Muscle of leg (tissue), 11 donors: Measurements from ENCODE around the gene LIN7A. TPM values are rescaled to one million over a fixed set of nuclear protein-coding genes. Genes with fewer than 3 reads are reported as not detected.

Experiments
- DNase-seq: peaks from one replicate; pipeline ENCODE4 v3.0.0; 2013
- H3K27ac ChIP-seq: one replicate; pipeline ENCODE4 v1.5.1; 2013; ENCODE audit warnings: mild to moderate bottlenecking, low read length, control low read depth
- H3K27me3 ChIP-seq: one replicate; pipeline ENCODE4 v1.6.1; 2013; ENCODE audit warnings: low read length; ENCODE audit not compliant: control insufficient read depth, insufficient read depth
- H3K36me3 ChIP-seq: one replicate; pipeline ENCODE4 v1.6.1; 2013; ENCODE audit warnings: low read length; ENCODE audit not compliant: control insufficient read depth, insufficient read depth
- H3K4me1 ChIP-seq: one replicate; pipeline ENCODE4 v1.6.1; 2013; ENCODE audit warnings: low read length; ENCODE audit not compliant: control insufficient read depth, insufficient read depth
- H3K4me3 ChIP-seq: one replicate; pipeline ENCODE4 v1.5.1; 2013; ENCODE audit warnings: low read length, control low read depth
- H3K9me3 ChIP-seq: replicated peaks from 2 replicates; pipeline ENCODE4 v1.6.1; 2013; ENCODE audit warnings: low read depth, low read length; ENCODE audit not compliant: control insufficient read depth
- WGBS: methylation state at CpG from one replicate; pipeline ENCODE4 v1.1.5; 2013; ENCODE audit warnings: missing lambda C conversion rate; ENCODE audit not compliant: insufficient coverage; 5-methylcytosine and 5-hydroxymethylcytosine counted together
- polyA plus RNA-seq, 8 donors: library from polyadenylated mRNA; unstranded; fragments of 120-200 nt; gene quantifications; one replicate each; pipeline versions ENCODE4 v1.2.1 to v1.2.3, GENCODE V29; 2013; ENCODE audit warnings: inconsistent platforms in 1 of 8, low replicate concordance in 1 of 8; ENCODE audit not compliant: insufficient read length in 8 of 8, insufficient read depth in 1 of 8
- total RNA-seq: library from RNA; stranded (reverse); fragments of 120-200 nt; gene quantifications from one replicate; pipeline ENCODE4 v1.2.4, GENCODE V29; 2013

LIN7A gene
- total and polyA plus RNA-seq, 9 donors: 2.3 to 4.0 (median 2.5) TPM

DNA sequence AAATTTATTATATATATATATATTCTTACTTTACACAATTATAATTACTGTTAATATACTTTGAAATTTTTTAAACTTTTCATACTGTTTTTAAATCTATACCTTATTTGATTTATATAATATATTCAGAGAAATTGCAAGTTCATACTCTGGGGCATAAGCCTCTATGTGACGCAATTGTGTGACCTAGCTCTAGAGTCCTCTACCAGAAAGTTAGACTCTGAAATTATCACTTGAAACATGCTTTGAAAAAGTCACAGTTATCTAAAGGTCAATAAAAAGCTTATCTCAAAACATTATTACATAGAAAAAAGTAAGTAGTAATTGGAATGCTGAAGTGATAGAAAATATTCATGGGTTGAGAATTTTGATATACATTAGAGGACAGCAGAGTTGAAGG, 93.8 kb downstream of the LIN7A start:
- no peaks in the 10 kb centered on the region for H3K36me3 ChIP-seq
- no CpG with 5 or more reads among the region's 1 CpG for WGBS
- H3K4me3 ChIP-seq: no peak overlapping the region
- no peaks in the 10 kb centered on the region for H3K9me3 ChIP-seq
- H3K4me1 ChIP-seq: no peaks in the 10 kb centered on the region
- no peaks in the 10 kb centered on the region for H3K27me3 ChIP-seq
- no peak overlapping the region for H3K27ac ChIP-seq
- DNase-seq: no peak

- WGBS: no CpG with 5 or more reads among the region's 1 CpG
- H3K4me3 ChIP-seq: no peak overlapping the region
- no peaks in the 10 kb centered on the region for H3K27me3 ChIP-seq
- no peaks in the 10 kb centered on the region for H3K36me3 ChIP-seq
- no peaks in the 10 kb centered on the region for H3K4me1 ChIP-seq
- DNase-seq: no peak
- H3K27ac ChIP-seq: no peak overlapping the region
- no peaks in the 10 kb centered on the region for H3K9me3 ChIP-seq
Measured at GRCh38 chr12:80838708-80839107, 99.0 kb downstream of the LIN7A start.

DNA sequence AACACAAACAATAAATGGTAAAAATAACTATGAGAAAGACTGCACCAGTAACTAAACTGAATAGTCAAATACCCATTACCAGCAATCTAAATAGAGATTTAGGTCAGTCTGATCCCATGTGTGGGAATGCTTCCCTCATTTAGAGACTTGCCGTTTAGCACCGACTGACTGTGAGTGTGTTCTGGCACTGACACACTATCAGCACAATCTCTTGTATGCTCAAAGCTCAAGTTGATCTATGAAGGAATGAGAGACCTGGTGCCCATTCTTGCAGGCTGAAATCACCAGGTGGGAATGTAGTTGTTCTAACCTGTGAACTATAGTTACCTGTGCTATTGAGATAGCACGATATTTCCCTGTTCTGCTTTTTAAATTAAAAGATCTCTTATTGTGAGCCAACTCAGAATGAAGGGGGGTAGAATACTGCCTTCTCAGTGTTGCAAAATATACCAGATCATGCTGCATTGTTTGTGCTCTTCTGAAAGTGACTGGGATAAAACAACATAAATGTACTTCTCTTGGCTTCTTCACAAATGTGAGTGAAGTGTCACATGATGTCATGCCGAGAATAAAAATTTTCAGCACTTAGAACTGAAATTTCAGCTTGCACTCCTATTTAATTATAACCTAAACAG, 99.6 kb downstream of the LIN7A start:
- Histone ChIP-seq H3K4me3 (no peak overlapping the region), H3K27ac (no peak overlapping the region), H3K27me3 (no peaks in the 10 kb centered on the region), H3K9me3 (no peaks in the 10 kb centered on the region), H3K4me1 (no peaks in the 10 kb centered on the region), H3K36me3 (no peaks in the 10 kb centered on the region)
- 100% methylated on average over 1 of the region's 4 CpGs for WGBS
- DNase-seq: no peak

DNA sequence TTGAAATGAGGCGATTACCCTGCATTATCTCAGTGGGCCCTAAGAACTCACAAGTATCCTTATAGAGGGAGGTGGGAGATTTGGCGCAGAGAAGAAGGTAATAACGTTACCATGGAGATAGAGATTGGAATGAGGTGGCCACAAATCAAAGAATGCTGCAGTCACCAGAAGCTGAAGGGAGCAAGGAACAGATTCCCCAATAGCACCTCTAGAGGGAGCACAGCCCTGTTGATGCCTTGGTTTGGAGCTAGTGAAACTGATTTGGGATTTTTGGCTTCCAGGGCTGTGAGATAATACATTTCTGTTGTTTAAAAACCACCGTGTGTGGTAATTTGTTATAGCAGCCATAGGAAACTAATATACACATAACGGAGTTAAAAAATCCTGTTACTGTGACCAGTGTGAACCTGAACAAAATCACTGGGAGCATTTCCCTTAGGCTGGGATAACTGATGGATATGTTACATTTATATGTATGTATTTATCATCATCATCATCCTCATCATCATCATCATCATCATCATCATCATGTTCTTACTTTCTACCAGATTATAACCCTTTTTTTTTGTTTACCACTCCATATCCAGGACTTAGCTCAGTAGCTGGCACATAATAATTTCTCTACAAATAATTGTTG, 100.3 kb downstream of the LIN7A start:
- Histone ChIP-seq H3K4me3 (no peak overlapping the region), H3K27ac (no peak overlapping the region), H3K4me1 (no peaks in the 10 kb centered on the region), H3K36me3 (no peaks in the 10 kb centered on the region), H3K27me3 (no peaks in the 10 kb centered on the region), H3K9me3 (no peaks in the 10 kb centered on the region)
- no CpG with 5 or more reads among the region's 5 CpGs for WGBS
- DNase-seq: peak; percentile 62

- H3K36me3 ChIP-seq: no peaks in the 10 kb centered on the region
- WGBS: no CpG with 5 or more reads among the region's 1 CpG
- peaks cover 2% of the 10 kb centered on the region for H3K4me1 ChIP-seq
- no peaks in the 10 kb centered on the region for H3K9me3 ChIP-seq
- no peak overlapping the region for H3K4me3 ChIP-seq
- no peak overlapping the region for H3K27ac ChIP-seq
- DNase-seq: no peak
- no peaks in the 10 kb centered on the region for H3K27me3 ChIP-seq
Measured at GRCh38 chr12:80834724-80835123, 103.0 kb downstream of the LIN7A start.

- Histone ChIP-seq H3K27me3 (no peaks in the 10 kb centered on the region), H3K27ac (no peak overlapping the region), H3K4me3 (no peak overlapping the region), H3K9me3 (no peaks in the 10 kb centered on the region), H3K4me1 (peaks cover 2% of the 10 kb centered on the region), H3K36me3 (no peaks in the 10 kb centered on the region)
- no peak for DNase-seq
- 94% methylated on average over 2 of the region's 4 CpGs for WGBS
Measured at GRCh38 chr12:80830533-80831088, 107.1 kb downstream of the LIN7A start.

DNA sequence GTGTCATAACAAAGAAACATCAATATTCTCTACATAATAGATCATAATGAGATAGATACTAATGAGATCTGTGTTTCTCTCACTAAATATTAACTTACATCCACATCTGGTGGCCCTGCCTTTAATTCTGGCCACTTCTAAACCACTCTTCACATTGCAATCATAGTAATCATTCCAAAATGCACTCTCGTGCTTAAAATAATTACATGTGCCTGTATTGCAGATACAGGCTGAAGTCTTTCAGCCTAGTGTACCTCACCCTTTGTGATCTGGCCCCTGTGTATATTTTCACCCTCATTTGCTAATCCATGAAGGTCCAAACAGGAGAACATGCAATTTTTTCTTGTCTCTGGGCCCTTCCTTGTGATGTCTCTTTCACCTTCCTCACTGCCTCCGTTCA, 108.0 kb downstream of the LIN7A start:
- DNase-seq: no peak
- Histone ChIP-seq H3K36me3 (no peaks in the 10 kb centered on the region), H3K9me3 (no peaks in the 10 kb centered on the region), H3K27me3 (no peaks in the 10 kb centered on the region), H3K27ac (no peak overlapping the region), H3K4me1 (peaks cover 2% of the 10 kb centered on the region), H3K4me3 (no peak overlapping the region)
- 10% methylated on average over 1 of the region's 2 CpGs for whole genome bisulfite sequencing

DNA sequence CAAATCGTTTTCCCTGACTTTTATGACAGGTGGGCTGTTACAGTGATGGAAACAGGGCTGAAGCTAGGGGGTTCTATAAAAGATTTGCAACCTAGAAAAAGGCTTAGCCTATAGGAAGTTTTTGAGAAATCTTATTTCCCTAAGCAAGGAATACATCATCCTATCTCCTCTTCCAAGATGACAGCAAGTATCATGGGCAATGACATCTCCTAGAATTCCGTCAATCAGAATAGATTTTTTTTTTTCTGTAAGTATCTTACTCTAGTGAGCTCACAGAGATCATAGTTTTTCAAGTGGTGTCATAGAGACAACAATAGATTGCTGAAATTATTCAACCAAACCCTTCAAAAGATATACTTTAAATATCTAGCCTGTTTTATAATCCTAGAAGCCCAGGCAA, 112.2 kb downstream of the LIN7A start:
- Histone ChIP-seq H3K27ac (no peak overlapping the region), H3K4me1 (peaks cover 2% of the 10 kb centered on the region), H3K9me3 (peaks cover 2% of the 10 kb centered on the region), H3K4me3 (no peak overlapping the region), H3K27me3 (no peaks in the 10 kb centered on the region), H3K36me3 (no peaks in the 10 kb centered on the region)
- no CpG with 5 or more reads among the region's 2 CpGs for WGBS
- no peak for DNase-seq

GRCh38 chr12:80823393-80823792, 114.3 kb downstream of the LIN7A start:
- 94% methylated on average over 2 of the region's 3 CpGs for WGBS
- Histone ChIP-seq H3K36me3 (no peaks in the 10 kb centered on the region), H3K27ac (no peak overlapping the region), H3K27me3 (no peaks in the 10 kb centered on the region), H3K4me1 (no peaks in the 10 kb centered on the region), H3K4me3 (no peak overlapping the region), H3K9me3 (peaks cover 2% of the 10 kb centered on the region)
- DNase-seq: no peak

DNA sequence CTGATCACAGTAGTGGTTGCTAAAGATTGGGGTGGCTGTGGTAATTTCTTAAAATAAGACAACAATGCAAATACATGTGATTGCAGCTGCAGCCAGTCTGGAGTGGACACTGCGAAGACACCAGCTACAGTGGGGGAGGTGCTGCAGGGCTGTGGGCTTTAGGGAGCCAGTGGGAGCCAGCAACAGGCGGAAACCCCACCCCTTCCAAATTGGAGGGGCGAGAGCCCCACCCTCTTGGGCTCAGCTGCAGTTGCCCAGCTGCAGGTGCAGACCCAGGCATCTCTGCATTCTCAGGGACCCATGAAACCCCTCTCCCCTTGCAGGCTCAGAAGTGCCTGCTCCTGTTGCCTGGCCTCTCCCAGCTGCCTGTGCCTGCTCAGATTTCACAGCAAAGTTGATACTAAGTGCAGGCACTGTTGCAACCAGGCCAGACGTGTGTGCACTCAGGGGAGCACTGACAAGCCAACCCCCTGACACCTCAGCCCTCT, 116.2 kb downstream of the LIN7A start:
- DNase-seq: no peak
- H3K27ac ChIP-seq: no peak overlapping the region
- 55% methylated on average over 3 of the region's 4 CpGs for WGBS

More for the DNA sequence above, 116.2 kb downstream of the LIN7A start:
- no peaks in the 10 kb centered on the region for H3K36me3 ChIP-seq
- no peaks in the 10 kb centered on the region for H3K27me3 ChIP-seq
- peaks cover 2% of the 10 kb centered on the region for H3K9me3 ChIP-seq
- H3K4me1 ChIP-seq: no peaks in the 10 kb centered on the region
- H3K4me3 ChIP-seq: no peak overlapping the region
